Liver (tissue), 3 donors: Measurements from ENCODE around the gene IQCH.

Experiments
- CTCF ChIP-seq: fragments of 150-350 bp; IDR thresholded peaks from 2 replicates; pipeline ENCODE4 v1.5.1; 2017; ENCODE audit warnings: improper control_type of control experiment, low read depth, low read length; ENCODE audit not compliant: missing input control
- EGR1 ChIP-seq, 2 donors: IDR thresholded peaks; 2 replicates each; pipeline ENCODE4 v1.6.1; 2016 to 2018; ENCODE audit warnings: antibody characterized with exemption in 2 of 2, low read depth in 2 of 2
- FOXA1 ChIP-seq: IDR thresholded peaks from 2 replicates; pipeline ENCODE4 v1.6.1; 2016; ENCODE audit warnings: antibody characterized with exemption
- HNF4A ChIP-seq, 2 donors: conservative IDR thresholded peaks; 2 replicates each; pipeline ENCODE4 v1.6.1; 2016; ENCODE audit warnings: antibody characterized with exemption in 2 of 2, mild to moderate bottlenecking in 2 of 2
- MAX ChIP-seq: IDR thresholded peaks from 2 replicates; pipeline ENCODE4 v1.6.1; 2016; ENCODE audit warnings: antibody characterized with exemption
- REST ChIP-seq: IDR thresholded peaks from 2 replicates; pipeline ENCODE4 v1.6.1; 2016; ENCODE audit warnings: antibody characterized with exemption, mild to moderate bottlenecking
- SP1 ChIP-seq: IDR thresholded peaks from 2 replicates; pipeline ENCODE4 v1.6.1; 2018; ENCODE audit warnings: antibody characterized with exemption, mild to moderate bottlenecking
- TAF1 ChIP-seq: conservative IDR thresholded peaks from 2 replicates; pipeline ENCODE4 v1.6.1; 2016; ENCODE audit warnings: antibody characterized with exemption, mild to moderate bottlenecking
- YY1 ChIP-seq: IDR thresholded peaks from 2 replicates; pipeline ENCODE4 v1.6.1; 2016; ENCODE audit warnings: antibody characterized with exemption, mild to moderate bottlenecking
- ZBTB33 ChIP-seq: IDR thresholded peaks from 2 replicates; pipeline ENCODE4 v1.6.1; 2016; ENCODE audit warnings: antibody characterized with exemption
- donor health status: healthy.
- donor health status: healthy.

GRCh38 chr15:67311731-67312130 is 57.1 kb downstream of the IQCH start:
- no peak for TF ChIP-seq CTCF
- TF ChIP-seq REST: no peak
- no peak for TF ChIP-seq FOXA1
- TF ChIP-seq SP1: no peak
- no peak for TF ChIP-seq YY1
- no peak for TF ChIP-seq TAF1
- no peak for TF ChIP-seq ZBTB33
- no peak for TF ChIP-seq HNF4A (conservative IDR thresholded peaks at IDR 0.05)
- TF ChIP-seq EGR1 (IDR thresholded peaks at IDR 0.05; ENCODE audit: low read depth in 2 of 2): no peak
- TF ChIP-seq MAX: no peak
